IMR-90 (cell line): ENCODE results near the gene CLIC4.

Experiments used
- BHLHE40 ChIP-seq: fragments of 150-350 bp; IDR thresholded peaks from 2 replicates; pipeline ENCODE4 v1.6.1; 2016; ENCODE audit warnings: mild to moderate bottlenecking, low read depth, low read length
- CTCF ChIP-seq: conservative IDR thresholded peaks from 2 replicates; pipeline ENCODE4 v1.5.1; 2012; ENCODE audit warnings: mild to moderate bottlenecking, low read depth, low read length, improper control_type of control experiment
- MAZ ChIP-seq: IDR thresholded peaks from 2 replicates; pipeline ENCODE4 v1.6.1; 2012; ENCODE audit warnings: low read depth, mild to moderate bottlenecking, low read length, improper control_type of control experiment, moderate library complexity, borderline replicate concordance
- MXI1 ChIP-seq: IDR thresholded peaks from 2 replicates; pipeline ENCODE4 v1.6.1; 2012; ENCODE audit warnings: low read depth, mild to moderate bottlenecking, low read length, moderate library complexity, borderline replicate concordance
- NFE2L2 ChIP-seq: fragments of 150-350 bp; IDR thresholded peaks from 2 replicates; pipeline ENCODE4 v1.6.1; 2016; ENCODE audit warnings: low read depth, mild to moderate bottlenecking, low read length
- POLR2A ChIP-seq: IDR thresholded peaks from 2 replicates; pipeline ENCODE4 v1.6.1; 2012; ENCODE audit warnings: mild to moderate bottlenecking, low read depth, low read length
- RAD21 ChIP-seq: IDR thresholded peaks from 2 replicates; pipeline ENCODE4 v1.6.1; 2012; ENCODE audit warnings: low read length, improper control_type of control experiment
- RCOR1 ChIP-seq: IDR thresholded peaks from 2 replicates; pipeline ENCODE4 v1.6.1; 2012; ENCODE audit warnings: mild to moderate bottlenecking, low read length, improper control_type of control experiment; ENCODE audit not compliant: insufficient replicate concordance
- RFX5 ChIP-seq: IDR thresholded peaks from 2 replicates; pipeline ENCODE4 v1.8.0; 2012; ENCODE audit warnings: low read depth, mild to moderate bottlenecking, low read length, moderate library complexity
- SMC3 ChIP-seq: fragments of 150-350 bp; IDR thresholded peaks from 2 replicates; pipeline ENCODE4 v1.6.1; 2016; ENCODE audit warnings: low read depth, mild to moderate bottlenecking, antibody characterized with exemption, low read length, moderate library complexity
- TF ChIP-seq, protein P1 (sequence below): fragments of 150-350 bp; IDR thresholded peaks from 2 replicates; pipeline ENCODE4 v1.6.1; 2017; ENCODE audit warnings: mild to moderate bottlenecking, antibody characterized with exemption, low read length, low read depth

GRCh38 chr1:24865587-24865986, 120.3 kb downstream of the CLIC4 start:
- TF ChIP-seq CTCF = no peak
- TF ChIP-seq RFX5 = no peak
- TF ChIP-seq BHLHE40 = no peak
- TF ChIP-seq, protein P1, sequence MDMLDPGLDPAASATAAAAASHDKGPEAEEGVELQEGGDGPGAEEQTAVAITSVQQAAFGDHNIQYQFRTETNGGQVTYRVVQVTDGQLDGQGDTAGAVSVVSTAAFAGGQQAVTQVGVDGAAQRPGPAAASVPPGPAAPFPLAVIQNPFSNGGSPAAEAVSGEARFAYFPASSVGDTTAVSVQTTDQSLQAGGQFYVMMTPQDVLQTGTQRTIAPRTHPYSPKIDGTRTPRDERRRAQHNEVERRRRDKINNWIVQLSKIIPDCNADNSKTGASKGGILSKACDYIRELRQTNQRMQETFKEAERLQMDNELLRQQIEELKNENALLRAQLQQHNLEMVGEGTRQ = no peak
- TF ChIP-seq POLR2A = no peak
- no peak for TF ChIP-seq RCOR1
- TF ChIP-seq MAZ = no peak
- TF ChIP-seq MXI1 = no peak
- TF ChIP-seq NFE2L2 = no peak
- no peak for TF ChIP-seq RAD21
- TF ChIP-seq SMC3 = no peak
